Endothelial cell of coronary artery (primary cell): ENCODE results near the gene SH3PXD2A. TPM values are rescaled to one million over a fixed set of nuclear protein-coding genes. Genes with fewer than 3 reads are reported as not detected.

Experiments used
- total RNA-seq: library from RNA; depleted of rRNA; stranded (reverse); fragments of >200 nt; gene quantifications from 2 replicates; pipeline ENCODE4 v1.2.3, GENCODE V29; 2014

Gene SH3PXD2A
- 3.0 and 4.8 TPM in 2 replicates for total RNA-seq

GRCh38 chr10:103855424-103855823, at the start of gene SH3PXD2A:
Gene SH3PXD2A (minus strand): TSS chr10:103855576. CDS start chr10:103855266, 310 bp downstream.

Other genes starting within 250 kb of the SH3PXD2A start
- gene STN1, start 62.6 kb upstream of the SH3PXD2A start, total RNA-seq = 29.1 and 42.5 TPM in 2 replicates
- 70.4 and 72.8 TPM in 2 replicates for gene SLK, start 111.6 kb upstream of the SH3PXD2A start, total RNA-seq
- gene COL17A1, start 230.3 kb upstream of the SH3PXD2A start, total RNA-seq = 2.2 and 5.4 TPM in 2 replicates